Spleen (tissue), 11 donors: ENCODE data around the gene KIF25. TPM values are rescaled to one million over a fixed set of nuclear protein-coding genes. Genes with fewer than 3 reads are reported as not detected.

Experiments used
- DNase-seq: peaks from one replicate; pipeline ENCODE4 v3.0.0-alpha.2; 2020
- H3K27ac ChIP-seq, 8 donors: fragments of 200-600 bp; sonication (generic) in 7 of 8; 1 replicate in 4 of 8; 2 replicates in 4 of 8; pipeline versions ENCODE4 v1.5.0 to v1.8.0; 2016 to 2021; ENCODE audit warnings: inconsistent platforms in 4 of 8, mild to moderate bottlenecking in 4 of 8, moderate library complexity in 1 of 8
- H3K27me3 ChIP-seq, 7 donors: fragments of 200-600 bp; sonication (generic) in 6 of 7; replicated peaks in 1 of 7; 1 replicate in 4 of 7; 2 replicates in 3 of 7; pipeline versions ENCODE4 v1.5.0 to v1.8.0; 2016 to 2021; ENCODE audit warnings: inconsistent platforms in 3 of 7, mild to moderate bottlenecking in 1 of 7
- H3K36me3 ChIP-seq, 6 donors: fragments of 200-600 bp; sonication (generic) in 5 of 6; 1 replicate in 4 of 6; 2 replicates in 2 of 6; pipeline versions ENCODE4 v1.5.0 to v1.8.0; 2016 to 2021; ENCODE audit warnings: inconsistent platforms in 2 of 6
- H3K4me1 ChIP-seq, 6 donors: fragments of 200-600 bp; sonication (generic) in 5 of 6; 1 replicate in 3 of 6; 2 replicates in 3 of 6; pipeline versions ENCODE4 v1.5.0 to v1.8.0; 2016 to 2021; ENCODE audit warnings: inconsistent platforms in 3 of 6
- H3K4me3 ChIP-seq, 8 donors: fragments of 200-600 bp; sonication (generic) in 7 of 8; 1 replicate in 4 of 8; 2 replicates in 4 of 8; pipeline versions ENCODE4 v1.5.0 to v1.8.0; 2016 to 2021; ENCODE audit warnings: inconsistent platforms in 4 of 8, mild to moderate bottlenecking in 4 of 8, moderate library complexity in 2 of 8
- H3K9me3 ChIP-seq, 8 donors: fragments of 200-600 bp; sonication (generic) in 7 of 8; 1 replicate in 4 of 8; 2 replicates in 4 of 8; pipeline versions ENCODE4 v1.5.0 to v1.8.0; 2016 to 2021; ENCODE audit warnings: inconsistent platforms in 4 of 8
- POLR2A ChIP-seq, 3 donors: fragments of 450-650 bp; IDR thresholded peaks; one replicate each; pipeline ENCODE4 v1.5.1; 2017; ENCODE audit warnings: antibody characterized with exemption in 3 of 3, mild to moderate bottlenecking in 1 of 3
- POLR2AphosphoS5 ChIP-seq, 3 donors: sonication (generic); formaldehyde crosslinking; IDR thresholded peaks; one replicate each; pipeline ENCODE4 v1.5.1; 2017; ENCODE audit warnings: antibody characterized with exemption in 3 of 3
- WGBS, 5 donors: extraction: QIAGEN DNeasy Blood & Tissue Kit in 3 of 5; methylation state at CpG; one replicate each; pipeline versions ENCODE4 v1.1.5 to v1.1.7; 2013 to 2018; 5-methylcytosine and 5-hydroxymethylcytosine counted together
- intact Hi-C: fragments of 100-400 bp; cut with DNase I; formaldehyde crosslinking; loops from one replicate; pipeline ENCODE4 v1.15.0; 2023; ENCODE audit warnings: low total_unique reads
- polyA plus RNA-seq, 3 donors: library from polyadenylated mRNA; stranded (reverse); fragments of 200-250 nt; gene quantifications; one replicate each; pipeline ENCODE4 v1.2.1, GENCODE V29; 2013
- total RNA-seq, 7 donors: library from RNA; depleted of rRNA in 3 of 7; stranded (reverse); fragments of >200 nt in 3 of 7; fragmentation: NEBNext Ultra II Directional in 4 of 7; extraction: Animal tissue kit (Norgen Biotek cat#: 25700) in 4 of 7; gene quantifications; one replicate each; pipeline versions ENCODE4 v1.1.0 to v1.2.1, GENCODE V29; 2016 to 2021
- TF ChIP-seq, protein P1 (sequence below), 11 experiments: fragments of 200-600 bp in 7 of 11; fragments of 450-650 bp in 4 of 11; sonication (generic) in 4 of 11; IDR thresholded peaks in 8 of 11; conservative IDR thresholded peaks in 3 of 11; 1 replicate in 7 of 11; 2 replicates in 4 of 11; pipeline versions ENCODE4 v1.4.0 to v1.8.0; 2016 to 2021; ENCODE audit warnings: antibody characterized with exemption in 11 of 11, inconsistent platforms in 4 of 11, mild to moderate bottlenecking in 1 of 11
- donor health status: healthy with polysubstance abuse.
- donor health status: DM: no; HTN: no; CAD: no; lungs with moderate emphysema.
- donor health status: DM: no; HTN: no; CAD: no.
- donor health status: Bipolar disorder and iron deficiency.
- donor health status: healthy.
- donor health status: DM: no; HTN: no; CAD: no.
- donor health status: DM: yes; HTN: yes; CAD: no.

Gene KIF25
- total and polyA plus RNA-seq, 10 donors, result 0.32 to 1.7 (median 0.49) TPM; not detected in 3

DNA sequence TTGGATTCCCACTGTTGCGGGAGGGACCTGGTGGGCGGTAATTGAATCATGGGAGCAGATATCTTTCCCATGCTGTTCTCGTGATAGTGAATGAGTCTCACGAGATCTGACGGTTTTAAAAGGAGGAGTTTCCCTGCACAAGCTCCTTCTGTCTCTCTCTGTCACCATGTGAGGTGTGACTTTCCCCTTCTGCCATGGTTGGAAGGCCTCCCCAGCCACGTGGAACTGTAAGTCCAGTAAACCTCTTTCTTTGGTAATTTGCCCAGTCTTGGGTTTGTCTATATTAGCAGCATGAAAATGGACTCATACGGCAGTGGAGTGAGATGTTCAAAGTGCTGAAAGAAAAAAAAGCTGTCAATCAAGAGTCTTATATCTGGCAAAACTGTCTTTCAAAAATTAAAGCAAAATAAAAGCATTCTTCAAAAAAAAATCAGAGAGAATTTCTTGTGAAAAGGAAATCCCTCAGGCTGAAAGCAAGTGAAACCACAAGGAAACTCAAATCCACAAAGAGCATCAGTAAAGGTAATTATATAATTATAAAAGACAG lies 15.5 kb upstream of the KIF25 start:
- peaks cover 0 to 25% (median 0%) of the 10 kb centered on the region in 8 donors for H3K9me3 ChIP-seq
- H3K4me3 ChIP-seq, result no peak overlapping the region
- no peaks in the 10 kb centered on the region for H3K27me3 ChIP-seq
- intact Hi-C loops, result no loop called here
- no peak overlapping the region for H3K27ac ChIP-seq
- no peak for DNase-seq
- no peaks in the 10 kb centered on the region for H3K36me3 ChIP-seq
- TF ChIP-seq, protein P1, sequence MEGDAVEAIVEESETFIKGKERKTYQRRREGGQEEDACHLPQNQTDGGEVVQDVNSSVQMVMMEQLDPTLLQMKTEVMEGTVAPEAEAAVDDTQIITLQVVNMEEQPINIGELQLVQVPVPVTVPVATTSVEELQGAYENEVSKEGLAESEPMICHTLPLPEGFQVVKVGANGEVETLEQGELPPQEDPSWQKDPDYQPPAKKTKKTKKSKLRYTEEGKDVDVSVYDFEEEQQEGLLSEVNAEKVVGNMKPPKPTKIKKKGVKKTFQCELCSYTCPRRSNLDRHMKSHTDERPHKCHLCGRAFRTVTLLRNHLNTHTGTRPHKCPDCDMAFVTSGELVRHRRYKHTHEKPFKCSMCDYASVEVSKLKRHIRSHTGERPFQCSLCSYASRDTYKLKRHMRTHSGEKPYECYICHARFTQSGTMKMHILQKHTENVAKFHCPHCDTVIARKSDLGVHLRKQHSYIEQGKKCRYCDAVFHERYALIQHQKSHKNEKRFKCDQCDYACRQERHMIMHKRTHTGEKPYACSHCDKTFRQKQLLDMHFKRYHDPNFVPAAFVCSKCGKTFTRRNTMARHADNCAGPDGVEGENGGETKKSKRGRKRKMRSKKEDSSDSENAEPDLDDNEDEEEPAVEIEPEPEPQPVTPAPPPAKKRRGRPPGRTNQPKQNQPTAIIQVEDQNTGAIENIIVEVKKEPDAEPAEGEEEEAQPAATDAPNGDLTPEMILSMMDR (IDR thresholded peaks at IDR 0.05 in 8 of 11, conservative IDR thresholded peaks at IDR 0.05 in 3 of 11), result no peak
- TF ChIP-seq POLR2AphosphoS5 (IDR thresholded peaks at IDR 0.05) (no peak), POLR2A (IDR thresholded peaks at IDR 0.05) (no peak)
- H3K4me1 ChIP-seq, result no peaks in the 10 kb centered on the region
- 83 to 91% (median 85%) methylated on average over 7 of the region's 7 CpGs for WGBS, 5 donors

DNA sequence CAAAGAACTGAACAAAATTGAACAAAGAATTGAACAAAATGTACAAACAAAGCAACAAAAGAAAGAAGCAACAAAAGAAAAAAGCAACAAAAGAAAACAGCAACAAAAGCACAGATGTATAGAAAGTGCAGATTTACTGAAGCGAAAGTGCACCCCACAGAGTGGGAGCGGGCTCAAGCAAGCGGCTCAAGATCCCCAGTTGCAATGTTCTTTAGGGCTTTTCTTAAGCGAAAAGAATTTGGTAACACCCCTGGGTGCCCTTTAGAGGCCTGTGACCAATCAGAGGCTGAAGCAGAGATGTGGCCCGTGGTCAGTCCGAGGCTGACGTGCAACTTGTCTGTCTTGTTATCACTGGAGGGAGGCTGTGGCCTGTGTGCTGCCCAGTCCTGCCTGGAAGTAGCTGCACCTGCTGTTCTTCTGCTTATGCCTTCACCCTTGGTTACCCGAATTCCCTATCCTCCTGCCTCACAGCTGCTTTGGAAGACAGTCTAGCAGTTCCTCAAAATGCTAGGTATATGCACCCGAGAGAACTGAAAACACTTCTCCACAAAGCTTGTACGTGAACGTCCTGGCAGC lies 13.2 kb upstream of the KIF25 start:
- WGBS, 5 donors, result 90 to 91% (median 90%) methylated on average over 11 of the region's 11 CpGs
- H3K27ac ChIP-seq, result no peak overlapping the region
- peaks cover 0 to 36% (median 3%) of the 10 kb centered on the region in 8 donors for H3K9me3 ChIP-seq
- no peaks in the 10 kb centered on the region for H3K4me1 ChIP-seq
- TF ChIP-seq POLR2AphosphoS5 (IDR thresholded peaks at IDR 0.05), result no peak
- TF ChIP-seq, protein P1 (IDR thresholded peaks at IDR 0.05 in 8 of 11, conservative IDR thresholded peaks at IDR 0.05 in 3 of 11), result no peak
- TF ChIP-seq POLR2A (IDR thresholded peaks at IDR 0.05), result no peak
- no peaks in the 10 kb centered on the region for H3K27me3 ChIP-seq
- no peaks in the 10 kb centered on the region for H3K36me3 ChIP-seq
- intact Hi-C loops, result no loop called here
- DNase-seq, result no peak
- H3K4me3 ChIP-seq, result no peak overlapping the region

DNA sequence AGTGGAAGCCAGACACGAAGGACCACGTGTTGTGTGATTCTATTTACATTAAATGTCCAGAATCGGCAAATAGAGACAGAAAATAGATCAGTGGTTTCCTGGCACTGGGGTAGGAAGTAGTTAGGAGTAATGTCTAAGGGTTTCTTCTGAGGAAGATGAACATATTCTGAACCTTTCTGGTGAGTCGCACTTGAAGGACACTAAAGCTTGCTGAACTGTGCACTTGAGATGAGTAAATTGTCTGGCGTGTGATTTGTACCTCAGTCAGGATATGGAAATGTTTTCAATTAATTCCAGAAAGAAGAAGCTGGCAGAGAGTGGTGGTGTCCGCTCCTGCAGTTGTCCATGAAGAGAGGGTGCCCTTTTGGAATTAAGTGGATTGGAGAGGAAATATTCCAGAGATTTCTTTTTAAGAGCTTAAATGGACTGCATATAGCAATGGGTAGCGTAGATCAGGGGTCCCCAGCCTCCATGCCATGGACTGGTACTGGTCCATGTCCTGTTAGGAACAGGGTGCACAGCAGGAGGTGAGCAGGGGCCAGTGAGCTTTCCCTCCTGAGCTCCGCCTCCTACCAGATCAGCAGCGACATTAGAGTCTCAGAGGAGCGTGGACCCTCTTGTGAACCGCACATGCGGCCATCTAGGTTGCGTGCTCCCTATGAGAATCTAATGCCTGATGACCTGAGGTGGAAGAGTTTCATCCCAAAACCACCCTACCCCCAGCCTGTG lies 12.4 kb upstream of the KIF25 start:
- intact Hi-C loops, result no loop called here
- Histone ChIP-seq H3K4me1 (no peaks in the 10 kb centered on the region), H3K4me3 (no peak overlapping the region), H3K9me3 (peaks cover 0 to 44% (median 3%) of the 10 kb centered on the region in 8 donors), H3K27me3 (no peaks in the 10 kb centered on the region), H3K27ac (no peak overlapping the region), H3K36me3 (no peaks in the 10 kb centered on the region)
- TF ChIP-seq, protein P1 (IDR thresholded peaks at IDR 0.05 in 8 of 11, conservative IDR thresholded peaks at IDR 0.05 in 3 of 11), result no peak
- TF ChIP-seq POLR2AphosphoS5 (IDR thresholded peaks at IDR 0.05) (no peak), POLR2A (IDR thresholded peaks at IDR 0.05) (no peak)
- DNase-seq, result no peak
- 86 to 96% (median 90%) methylated on average over 9 to 13 of the region's 13 CpGs for WGBS, 5 donors
